GM18867 (cell line): Measurements from ENCODE around the gene TGFB1.
A peak's percentile ranks its signal among the peaks of the same experiment; 100 is the strongest.

Experiments used
- ATAC-seq: cut with Tn5 transposase; IDR thresholded peaks from one replicate; pipeline ENCODE4 v1.9.1; 2021; ENCODE audit warnings: mild to moderate bottlenecking, moderate library complexity; ENCODE audit not compliant: unreplicated experiment

The TGFB1 gene

DNA sequence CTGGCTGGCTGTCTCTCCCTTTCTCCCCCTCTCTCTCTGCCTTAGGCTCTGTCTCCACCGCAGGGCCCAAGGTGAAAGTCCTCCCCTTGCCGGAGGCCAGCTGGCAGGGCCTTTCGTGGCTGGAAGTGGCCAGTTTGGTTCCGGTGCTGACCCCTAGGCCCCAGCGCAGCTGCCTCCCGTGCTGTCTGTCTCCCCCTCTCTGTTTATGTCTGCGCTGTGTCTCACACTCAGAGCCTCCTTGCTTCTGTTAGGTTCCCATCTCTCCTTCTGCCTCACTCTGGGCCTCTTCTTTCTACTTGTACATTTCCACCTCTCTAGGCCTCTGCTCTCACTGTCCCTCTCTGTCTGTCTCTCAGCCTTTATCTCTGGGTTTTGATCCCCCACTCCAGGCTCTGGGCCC lies 30.7 kb downstream of the TGFB1 start:
- ATAC-seq: no peak

DNA sequence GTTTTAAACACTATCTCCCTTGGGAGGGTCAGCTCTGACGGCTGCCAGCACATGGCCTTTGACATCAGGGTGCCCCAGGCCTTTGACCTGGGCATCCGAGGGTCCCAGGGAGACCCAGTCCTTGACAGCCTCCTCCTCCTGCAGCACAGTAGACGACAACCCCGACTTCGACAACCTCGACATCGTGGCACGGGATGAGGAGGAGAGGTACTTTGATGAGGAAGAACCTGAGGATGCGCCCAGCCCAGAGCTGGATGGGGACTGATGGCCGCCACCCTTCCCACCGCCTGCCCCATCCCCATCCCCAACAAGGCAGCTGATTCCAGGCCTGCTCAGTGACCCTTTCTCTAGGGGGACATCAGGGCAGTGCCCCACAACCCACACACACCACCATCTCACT lies 31.3 kb downstream of the TGFB1 start:
- ATAC-seq: no peak

DNA sequence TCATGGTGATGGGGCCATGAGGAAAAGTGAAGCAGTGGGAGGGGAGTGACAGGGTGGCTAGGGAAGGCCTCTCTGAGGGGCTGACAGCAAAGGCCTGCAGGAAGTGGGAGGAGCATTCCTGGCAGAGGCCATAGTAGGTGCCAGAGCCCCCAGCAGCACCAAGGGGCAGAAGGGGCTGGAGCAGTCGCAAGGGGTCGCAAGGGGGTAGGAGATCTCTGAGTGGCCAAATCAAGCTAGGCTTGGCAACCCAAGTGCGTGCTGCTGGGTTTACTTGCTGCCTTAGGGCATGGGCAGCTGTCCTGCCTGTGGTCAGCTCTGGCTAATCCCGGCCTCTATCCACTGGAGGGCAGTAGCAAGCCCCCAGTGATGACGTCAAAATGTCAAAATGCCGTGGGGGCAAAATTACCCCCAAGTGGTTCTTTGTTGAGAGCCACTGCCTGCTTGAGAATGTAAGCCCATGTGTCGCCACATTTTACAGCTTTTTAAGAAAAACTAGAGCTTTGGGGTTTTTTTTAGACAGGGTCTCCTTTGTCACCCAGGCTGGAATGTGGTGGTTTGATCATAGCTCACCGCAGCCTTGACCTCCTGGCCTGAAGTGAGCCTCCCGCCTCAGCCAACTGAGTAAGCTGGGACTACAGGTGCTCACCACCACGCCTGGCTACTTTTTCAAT lies 32.0 kb downstream of the TGFB1 start:
- ATAC-seq: no peak

DNA sequence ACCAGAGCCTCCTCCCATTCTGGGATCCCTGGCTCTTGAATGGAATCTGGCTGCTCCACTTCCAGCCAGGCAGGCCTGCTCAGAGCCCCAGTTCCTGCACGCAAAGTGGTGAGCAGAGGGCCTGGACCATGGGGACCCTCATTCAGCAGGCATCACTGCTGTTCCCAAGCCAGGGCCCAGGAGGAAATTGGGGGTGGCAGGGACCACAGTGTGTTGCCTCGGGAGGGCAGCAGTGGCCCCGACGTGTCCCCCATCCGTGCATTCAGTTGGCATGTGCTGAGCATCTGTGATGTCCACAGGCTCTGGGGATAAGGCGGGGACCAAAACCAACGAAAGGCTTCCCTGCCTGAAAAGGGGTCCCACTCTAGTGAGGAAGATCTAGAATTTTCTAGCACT lies 32.5 kb downstream of the TGFB1 start:
- ATAC-seq: no peak

GRCh38 chr19:41320568-41320967 lies 33.2 kb downstream of the TGFB1 start:
- no peak for ATAC-seq

GRCh38 chr19:41320185-41320518 lies 33.6 kb downstream of the TGFB1 start:
- ATAC-seq: no peak

DNA sequence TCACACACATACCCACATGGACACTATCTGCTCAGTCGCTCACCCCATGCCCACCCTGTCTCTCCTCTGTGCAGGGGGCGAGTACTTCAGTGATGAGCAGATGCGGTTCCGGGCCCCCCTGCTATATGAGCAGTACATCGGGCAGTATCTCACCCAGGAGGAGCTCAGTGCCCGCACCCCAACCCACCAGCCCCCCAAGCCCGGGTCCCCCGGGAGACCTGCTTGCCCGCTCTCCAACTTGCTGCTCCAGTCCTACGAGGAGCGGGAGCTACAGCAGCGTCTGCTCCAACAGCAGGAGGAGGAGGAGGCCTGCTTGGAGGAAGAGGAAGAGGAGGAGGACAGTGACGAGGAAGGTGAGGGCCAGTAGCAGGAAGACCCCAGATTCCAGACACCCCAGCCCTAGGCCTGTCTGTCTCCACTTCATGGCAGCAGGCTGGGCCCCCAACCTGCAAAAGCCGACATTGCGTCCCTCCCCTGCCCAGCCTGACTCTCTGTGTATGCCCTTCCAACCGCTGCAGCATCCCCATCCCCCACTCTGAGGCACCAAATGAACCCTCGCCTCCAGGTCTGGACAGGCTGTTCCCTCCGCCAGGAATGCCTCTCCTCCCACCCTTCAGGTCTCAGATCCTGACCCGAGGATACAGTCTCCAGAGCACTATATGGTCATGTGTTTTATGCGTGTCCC lies 34.1 kb downstream of the TGFB1 start:
- ATAC-seq: no peak

DNA sequence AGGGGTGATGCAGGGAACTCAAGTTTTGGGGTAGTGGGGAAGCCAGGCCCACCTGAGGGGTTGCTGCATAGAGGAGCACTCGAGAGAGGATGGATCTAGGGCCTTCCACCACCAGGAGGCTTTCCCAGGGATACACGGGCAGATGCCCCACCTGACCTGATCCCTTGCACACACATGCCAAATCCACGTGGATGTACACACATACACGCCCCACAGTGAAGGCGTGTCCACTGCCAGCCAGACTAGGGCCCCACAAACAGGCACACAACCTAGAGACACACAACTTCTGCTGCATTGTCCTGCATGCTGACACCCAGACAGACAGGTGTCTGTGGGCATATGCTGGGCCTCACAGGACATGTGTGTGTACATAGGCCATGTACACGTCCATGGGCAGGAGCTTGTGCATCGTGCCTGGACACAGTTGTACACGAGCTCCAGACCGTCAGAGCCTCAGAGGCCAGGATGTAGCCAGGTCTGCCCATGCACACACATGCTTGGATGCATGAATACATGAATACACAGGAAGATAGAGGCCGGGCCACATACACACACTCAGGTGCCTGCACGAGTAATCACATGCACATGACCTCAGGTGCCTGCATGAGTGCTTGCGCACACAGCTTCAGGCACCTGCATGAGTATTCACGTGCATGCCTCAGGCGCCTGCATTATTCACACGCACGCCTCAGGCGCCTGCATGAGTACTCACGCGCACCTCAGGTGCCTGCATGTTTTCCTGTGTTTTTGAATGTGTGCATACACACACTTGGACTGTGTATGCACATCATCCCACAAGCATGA lies 34.8 kb downstream of the TGFB1 start:
- no peak for ATAC-seq

GRCh38 chr19:41316306-41316920 lies 37.3 kb downstream of the TGFB1 start:
- ATAC-seq: no peak

DNA sequence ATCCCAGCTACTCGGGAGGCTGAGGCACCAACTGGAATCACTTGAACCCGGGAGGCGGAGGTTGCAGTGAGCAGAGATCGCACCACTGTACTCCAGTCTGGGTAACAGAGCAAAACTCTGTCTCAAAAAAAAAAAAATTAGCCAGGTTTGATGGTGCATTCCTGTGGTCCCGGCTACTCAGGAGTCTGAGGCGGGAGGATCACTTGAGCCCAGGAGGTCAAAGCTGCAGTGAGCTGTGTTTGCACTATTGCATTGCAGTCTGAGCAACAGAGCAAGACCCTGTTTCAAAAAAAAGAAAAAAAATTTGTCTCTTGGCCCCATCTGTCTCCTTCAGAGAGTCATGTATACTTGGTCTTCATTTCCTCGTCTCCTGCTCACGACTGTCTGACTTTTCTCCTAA lies 42.1 kb downstream of the TGFB1 start:
- ATAC-seq: no peak

- ATAC-seq: no peak
These were observed 42.6 kb downstream of the TGFB1 start for GRCh38 chr19:41311072-41311471.

GRCh38 chr19:41310033-41310831 lies 43.5 kb downstream of the TGFB1 start, which contains the start of gene CCDC97:
Gene CCDC97 (plus strand): TSS chr19:41310172. CDS start chr19:41310311, 139 bp downstream.
- ATAC-seq: peak; percentile 68

GRCh38 chr19:41309180-41310032 lies 44.3 kb downstream of the TGFB1 start:
- no peak for ATAC-seq

DNA sequence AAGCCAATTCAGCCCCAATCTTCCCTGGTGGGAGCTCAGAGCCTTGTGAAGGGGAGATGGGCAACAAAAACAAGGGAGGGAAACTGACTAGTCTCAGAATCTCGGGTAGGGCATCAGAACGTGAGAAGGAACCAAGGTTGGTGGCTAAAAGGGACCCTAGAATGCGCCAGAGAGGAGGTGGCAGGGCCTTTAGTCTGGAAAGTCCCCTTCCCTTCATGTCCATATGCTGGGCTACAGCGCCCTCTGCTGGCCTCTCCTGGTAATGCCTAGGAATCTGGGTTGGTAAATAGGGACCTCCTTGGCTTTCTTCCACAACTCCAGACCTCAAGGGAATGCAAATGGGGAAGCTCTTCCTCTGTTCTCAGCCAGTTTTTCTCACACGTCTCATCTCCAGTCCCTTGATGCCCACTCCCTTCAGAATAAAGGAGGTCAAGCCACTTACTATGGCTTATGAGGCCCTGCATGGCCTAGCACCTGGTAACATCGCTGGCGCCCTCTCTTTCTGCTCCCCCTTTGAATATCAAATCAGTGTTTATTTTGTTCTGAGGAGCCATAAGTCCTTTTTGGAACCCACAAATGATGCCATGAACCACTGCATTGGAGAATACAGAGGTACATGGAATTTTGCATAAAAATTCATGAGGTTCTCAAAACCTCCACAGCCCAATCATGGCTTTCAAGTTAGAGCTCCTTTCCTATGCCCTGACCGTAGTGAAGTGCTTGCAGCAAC lies 45.1 kb downstream of the TGFB1 start:
- peak; percentile 35 for ATAC-seq

DNA sequence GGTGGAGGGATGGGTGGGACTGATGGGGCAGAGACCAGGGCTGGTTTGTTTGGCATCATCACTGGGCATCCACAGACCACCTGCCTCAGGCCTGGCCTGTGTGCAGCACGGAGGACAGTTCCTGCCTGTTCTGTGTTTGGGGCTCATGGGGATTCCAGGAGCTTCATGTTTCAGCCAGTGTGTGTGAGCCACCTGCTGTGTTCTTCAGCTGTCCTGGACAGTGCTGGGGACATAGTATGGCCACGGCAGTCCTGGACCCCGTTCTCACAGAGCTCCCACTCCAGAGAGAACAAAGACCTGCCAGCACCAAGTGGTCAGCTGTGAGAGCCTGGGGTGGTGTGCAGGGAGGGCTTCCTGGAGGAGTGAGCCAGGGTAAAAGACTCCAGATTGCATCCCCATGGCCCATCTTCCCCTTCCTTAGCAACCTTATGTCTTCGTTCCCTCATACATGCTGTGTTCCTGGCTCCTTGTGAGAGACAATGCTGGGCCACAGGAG lies 45.7 kb downstream of the TGFB1 start:
- no peak for ATAC-seq

DNA sequence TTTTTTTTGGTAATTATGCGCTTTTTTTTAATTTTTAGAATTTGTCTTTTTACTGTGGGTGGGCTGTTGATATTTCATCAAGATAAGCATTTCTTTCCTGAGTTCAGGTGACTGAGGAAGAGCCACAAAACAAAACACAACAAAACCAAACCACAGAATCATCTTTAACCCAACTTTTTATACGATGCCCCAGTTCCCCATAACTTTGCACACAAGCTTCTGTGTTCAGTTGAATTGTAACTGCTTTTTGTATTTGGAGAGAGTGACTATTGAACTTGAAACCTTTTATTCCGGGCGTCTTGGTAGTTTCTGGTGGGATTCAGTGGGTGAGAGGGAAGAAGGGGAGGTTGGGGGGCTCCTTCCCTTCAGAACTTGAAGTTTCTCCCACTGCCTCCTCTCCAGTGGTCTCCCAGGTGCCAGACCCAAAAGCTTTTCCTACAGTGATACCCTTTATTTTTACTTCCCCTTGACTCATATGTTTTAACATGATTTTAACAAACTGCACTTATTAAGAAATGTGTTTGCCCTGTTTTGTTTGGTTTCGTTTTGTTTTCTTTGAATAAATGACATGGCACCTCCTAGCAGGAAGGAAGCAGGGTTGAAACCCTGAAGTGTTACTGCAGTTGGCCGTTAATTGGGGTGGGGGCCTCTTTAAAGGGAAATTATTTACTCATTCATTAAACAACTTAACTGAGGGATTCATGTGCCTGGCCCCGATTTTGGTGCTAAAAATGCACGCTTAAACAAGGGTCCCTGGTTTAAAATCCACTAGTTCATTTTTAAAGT lies 46.4 kb downstream of the TGFB1 start:
- ATAC-seq: no peak

DNA sequence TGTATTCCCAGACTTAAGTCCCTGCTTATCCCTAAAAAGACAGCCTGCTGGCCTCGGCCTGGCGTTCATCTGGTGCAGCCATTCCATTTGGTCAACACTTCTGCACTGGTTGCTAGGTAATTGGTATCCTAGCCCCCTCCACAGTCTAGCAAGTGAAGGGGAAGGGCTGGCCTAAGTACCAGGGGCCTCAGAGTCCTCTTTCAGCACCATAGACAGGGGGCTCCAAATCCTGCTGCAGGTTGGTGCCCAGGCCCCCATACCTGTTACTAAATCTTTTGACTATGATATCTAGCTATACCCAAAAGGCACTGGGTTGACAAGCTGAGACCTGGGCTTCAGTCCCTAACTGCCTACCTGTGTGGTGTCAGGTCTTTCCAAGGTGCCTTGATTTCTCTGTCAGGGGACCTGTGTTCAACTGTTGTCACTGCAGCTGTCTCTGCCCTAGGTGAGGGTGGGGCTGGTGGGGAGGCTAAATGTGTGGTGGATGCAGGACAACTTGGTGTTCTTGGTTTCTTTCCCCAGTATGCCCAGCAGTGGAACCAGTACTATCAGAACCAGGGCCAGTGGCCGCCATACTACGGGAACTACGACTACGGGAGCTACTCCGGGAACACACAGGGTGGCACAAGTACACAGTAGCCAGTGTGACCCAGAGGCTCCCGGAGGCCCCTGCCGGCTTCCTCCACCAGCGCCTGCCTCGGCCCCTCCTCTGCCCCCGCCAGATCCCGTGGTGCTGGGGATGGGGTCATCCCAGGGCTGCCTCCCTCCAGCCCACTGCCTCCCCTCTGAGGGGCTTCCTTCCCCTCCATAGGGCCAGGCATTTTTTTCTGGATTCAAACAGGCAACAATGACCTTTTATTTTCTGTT lies 47.6 kb downstream of the TGFB1 start:
- ATAC-seq: no peak
